K562 (cell line): ENCODE results near the gene CHD3. TPM values are rescaled to one million over a fixed set of nuclear protein-coding genes. Genes with fewer than 3 reads are reported as not detected.

Experiments used
- ATAC-seq: fragments of 200-7000 bp; cut with Tn5 transposase; 3 replicates; pipeline ENCODE4 v1.9.1; 2020; ENCODE audit warnings: moderate library complexity
- BruUV-seq: library from RNA; stranded (reverse); fragments of 400-500 nt; replicated peaks from 2 replicates; lab custom pipeline; 2021; lab: Mats Ljungman, UMichigan
- CTCF ChIA-PET: fragments of 300-600 bp; formaldehyde crosslinking; extraction: SDS; loops from one replicate; lab custom pipeline; 2021; ENCODE audit warnings: low intra/inter-chr PET ratio; lab: Yijun Ruan, JAX
- POLR2A ChIA-PET: fragments of 300-600, 350-650 bp; sonication (Branson Sonifier 250); formaldehyde crosslinking; extraction: SDS; loops from one replicate; lab custom pipeline; 2021; ENCODE audit warnings: antibody characterized with exemption, inconsistent platforms; lab: Yijun Ruan, JAX
- DNase-seq, 4 experiments: peaks; one replicate each; pipeline versions ENCODE4 v3.0.0 to v3.0.0-alpha.2; 2011 to 2018; ENCODE audit warnings: low spot score in 3 of 4, mixed read lengths in 3 of 4; ENCODE audit errors: extremely low read depth in 1 of 4
- FAIRE-seq: peaks from 2 replicates; lab custom pipeline; 2011; peaks lifted over from hg19 to GRCh38; lab: Jason Lieb, UNC
- H2AFZ ChIP-seq: 2 replicates; pipeline ENCODE4 v1.6.0; 2011; ENCODE audit warnings: low read depth, low read length, control low read depth, inconsistent platforms
- H3K27ac ChIP-seq: fragments of 200-600 bp; 3 replicates; pipeline ENCODE4 v1.8.0; 2011; ENCODE audit warnings: low read depth, mild to moderate bottlenecking, control low read depth, inconsistent platforms, low read length, moderate library complexity, mixed read lengths; ENCODE audit errors: extremely low read depth
- H3K27me3 ChIP-seq, 2 experiments: fragments of 300-600 bp in 1 of 2; 2 replicates in 1 of 2; 3 replicates in 1 of 2; pipeline versions ENCODE4 v1.6.0 to v1.8.0; 2011; ENCODE audit warnings: inconsistent platforms in 2 of 2, low read length in 2 of 2, mild to moderate bottlenecking in 1 of 2, mixed read lengths in 1 of 2, moderate library complexity in 1 of 2; ENCODE audit not compliant: control insufficient read depth in 2 of 2, insufficient read depth in 2 of 2
- H3K36me3 ChIP-seq: fragments of 300-600 bp; 3 replicates; pipeline ENCODE4 v1.8.0; 2011; ENCODE audit warnings: mild to moderate bottlenecking, low read length, inconsistent platforms; ENCODE audit not compliant: control insufficient read depth, insufficient read depth
- H3K4me1 ChIP-seq, 2 experiments: fragments of 200-600 bp in 1 of 2; replicated peaks in 1 of 2; 2 replicates in 1 of 2; 3 replicates in 1 of 2; pipeline versions ENCODE4 v1.5.1 to v1.8.0; 2011; ENCODE audit warnings: inconsistent platforms in 2 of 2, low read length in 2 of 2, mild to moderate bottlenecking in 1 of 2, mixed read lengths in 1 of 2, moderate library complexity in 1 of 2; ENCODE audit not compliant: control insufficient read depth in 2 of 2, insufficient read depth in 2 of 2
- H3K4me2 ChIP-seq: 2 replicates; pipeline ENCODE4 v1.6.1; 2011; ENCODE audit warnings: low read length, control low read depth, inconsistent platforms, mixed read lengths; ENCODE audit not compliant: insufficient read depth
- H3K4me3 ChIP-seq: fragments of 200-600 bp; sonication (generic), shearing (Covaris generic); 2 replicates; pipeline ENCODE4 v1.5.1; 2016; ENCODE audit warnings: control low read depth, inconsistent platforms
- H3K79me2 ChIP-seq: fragments of 200-600 bp; 3 replicates; pipeline ENCODE4 v1.8.0; 2011; ENCODE audit warnings: low read length, inconsistent platforms; ENCODE audit not compliant: control insufficient read depth, insufficient read depth
- H3K9ac ChIP-seq, 2 experiments: 2 replicates each; pipeline versions ENCODE4 v1.6.0 to v1.6.1; 2011; ENCODE audit warnings: low read depth in 2 of 2, low read length in 2 of 2, control low read depth in 1 of 2, inconsistent platforms in 1 of 2, mild to moderate bottlenecking in 1 of 2, mixed read lengths in 1 of 2; ENCODE audit not compliant: insufficient read depth in 1 of 2
- H3K9me1 ChIP-seq: one replicate; pipeline ENCODE4 v1.6.0; 2011; ENCODE audit warnings: inconsistent platforms, mild to moderate bottlenecking, low read length, moderate library complexity; ENCODE audit not compliant: control insufficient read depth, insufficient read depth
- H3K9me3 ChIP-seq: replicated peaks from 2 replicates; pipeline ENCODE4 v1.5.1; 2011; ENCODE audit warnings: low read depth, low read length, inconsistent platforms; ENCODE audit not compliant: control insufficient read depth, insufficient read depth
- H4K20me1 ChIP-seq: replicated peaks from 2 replicates; pipeline ENCODE4 v1.6.1; 2011; ENCODE audit warnings: low read length, inconsistent platforms, mixed read lengths; ENCODE audit not compliant: control insufficient read depth, insufficient read depth
- E2F8 ChIP-seq: fragments of 450-650 bp; IDR thresholded peaks from 2 replicates; pipeline ENCODE4 v1.7.1; 2018; ENCODE audit warnings: mild to moderate bottlenecking, low read depth; ENCODE audit not compliant: partially characterized antibody
- FOXO4 ChIP-seq: fragments of 450-650 bp; formaldehyde crosslinking; IDR thresholded peaks from 2 replicates; pipeline ENCODE4 v1.4.0; 2020; ENCODE audit warnings: mild to moderate bottlenecking, moderate library complexity
- MCM3 ChIP-seq: fragments of 450-650 bp; IDR thresholded peaks from 2 replicates; pipeline ENCODE4 v1.6.1; 2016
- MYC ChIP-seq, 2 experiments: fragments of 250-450 bp in 1 of 2; sonication (Bioruptor Pico) in 1 of 2; IDR thresholded peaks; 2 replicates each; pipeline versions ENCODE4 v1.5.1 to v1.6.1; 2012 to 2021; ENCODE audit warnings: low read depth in 2 of 2, borderline replicate concordance in 1 of 2, improper control_type of control experiment in 1 of 2, low read length in 1 of 2, mild to moderate bottlenecking in 1 of 2, moderate library complexity in 1 of 2
- NFRKB ChIP-seq: fragments of 450-650 bp; IDR thresholded peaks from 2 replicates; pipeline ENCODE4 v1.6.1; 2016; ENCODE audit warnings: low read depth
- TRIM25 ChIP-seq: fragments of 450-650 bp; IDR thresholded peaks from 2 replicates; pipeline ENCODE4 v1.7.0; 2016; ENCODE audit warnings: borderline replicate concordance
- XRCC4 ChIP-seq: IDR thresholded peaks from one replicate; pipeline ENCODE4 v1.6.1; 2011; ENCODE audit not compliant: insufficient read depth, insufficient read length; ENCODE audit errors: extremely low read depth
- ZNF140 ChIP-seq: fragments of 250-450 bp; sonication (Bioruptor Pico); IDR thresholded peaks from 2 replicates; pipeline ENCODE4 v1.8.0; 2021; ENCODE audit warnings: moderate library complexity, mild to moderate bottlenecking, inconsistent platforms
- ZNF217 ChIP-seq: sonication (generic); formaldehyde crosslinking; IDR thresholded peaks from 2 replicates; pipeline ENCODE4 v1.8.0; 2022; ENCODE audit warnings: mild to moderate bottlenecking, missing genetic modification reagents
- WGBS: fragments of 100-300 bp; shearing (Covaris generic); methylation state at CpG from one replicate; pipeline ENCODE4 v1.1.6; 2016; ENCODE audit warnings: low coverage, mixed read lengths; ENCODE audit not compliant: insufficient coverage; ENCODE audit errors: missing lambda C conversion rate; 5-methylcytosine and 5-hydroxymethylcytosine counted together
- in situ Hi-C: fragments of 300-500 bp; cut with MboI; formaldehyde crosslinking; loops from 4 replicates; pipeline ENCODE4 v1.15.0; 2018; ENCODE audit warnings: inconsistent platforms, mixed read lengths
- intact Hi-C: fragments of 100-400 bp; cut with micrococcal nuclease; formaldehyde crosslinking; loops from 2 replicates; pipeline ENCODE4 v1.14.2; 2022
- polyA plus RNA-seq, 8 experiments: library from polyadenylated mRNA; depleted of rRNA in 4 of 8; stranded (reverse) in 5 of 8; unstranded in 3 of 8; fragments of >200 nt; fragmentation: Nextera tagmentation in 2 of 8; fragmentation: Illumina TruSeq in 1 of 8; extraction: Ambion mirVana in 2 of 8; extraction: Trizol in 1 of 8; gene quantifications; 2 replicates each; pipeline versions ENCODE4 v1.2.1 to v1.2.3, GENCODE V29; 2011 to 2014; ENCODE audit warnings: inconsistent platforms in 1 of 8, missing spikeins in 1 of 8
- total RNA-seq, 7 experiments: library from RNA; depleted of rRNA in 6 of 7; stranded (reverse); fragments of >200 nt in 6 of 7; fragmentation: Illumina TruSeq in 2 of 7; extraction: Trizol in 2 of 7; gene quantifications; 2 replicates each; pipeline versions ENCODE4 v1.2.1 to v1.2.3, GENCODE V29; 2011 to 2021; ENCODE audit warnings: low replicate concordance in 1 of 7

CHD3 gene
- total and polyA plus RNA-seq, 9 of the 15 experiments (the other 6 are each of a cell fraction or from before 2014, with no cell fraction given), result 0.39 to 38.2 (median 21.2) TPM

- TF ChIP-seq TRIM25 (no peak), MYC (IDR thresholded peaks at IDR 0.05; ENCODE audit: low read depth, low read length) (0 out of 2 replicates have a peak, but pooled peaks have one; percentile 32), MYC (CRISPR knock-in tag; IDR thresholded peaks at IDR 0.05; ENCODE audit: borderline replicate concordance, low read depth) (no peak)
These were observed 9.2 kb downstream of the CHD3 start (continued) for GRCh38 chr17:7897773-7898172.

GRCh38 chr17:7903154-7904103 is 14.8 kb downstream of the CHD3 start:
- Histone ChIP-seq H3K4me1 (no peaks in the 10 kb centered on the region), H3K4me3 (no peak overlapping the region), H2AFZ (no peak overlapping the region), H3K9me1 (no peaks in the 10 kb centered on the region), H3K27ac (no peak overlapping the region), H3K9ac (no peak overlapping the region), H4K20me1 (no peaks in the 10 kb centered on the region), H3K27me3 (no peaks in the 10 kb centered on the region), H3K9me3 (no peaks in the 10 kb centered on the region), H3K36me3 (peaks cover 59% of the 10 kb centered on the region), H3K4me2 (no peak overlapping the region), H3K79me2 (no peaks in the 10 kb centered on the region)
- DNase-seq (no peak), ATAC-seq (no peak), FAIRE-seq (no peak)
- 93% methylated on average over 18 of the region's 22 CpGs for WGBS
- ChIA-PET CTCF (no interaction called here), POLR2A (no interaction called here)
- in situ Hi-C loops, result no loop called here
- TSS peak; percentile 32 for BruUV-seq
- intact Hi-C loops, result no loop called here
- TF ChIP-seq NFRKB, result no peak
- TF ChIP-seq E2F8, result no peak
- TF ChIP-seq ZNF217, result no peak
- no peak for TF ChIP-seq ZNF140
- TF ChIP-seq MYC (IDR thresholded peaks at IDR 0.05; ENCODE audit: low read depth, low read length), result no peak
- no peak for TF ChIP-seq MYC (CRISPR knock-in tag; IDR thresholded peaks at IDR 0.05; ENCODE audit: borderline replicate concordance, low read depth)
- no peak for TF ChIP-seq MCM3
- no peak for TF ChIP-seq XRCC4
- no peak for TF ChIP-seq FOXO4 (CRISPR knock-in tag)
